HT-29 (cell line): ENCODE data around the gene HUWE1. TPM values are rescaled to one million over a fixed set of nuclear protein-coding genes. Genes with fewer than 3 reads are reported as not detected.
"Not testable (repeated sequence)": the region's sequence is repeated elsewhere in the genome, so short reads cannot be mapped to it uniquely, and the experiment has no call there.

Experiments used
- DNase-seq: peaks from one replicate; pipeline ENCODE4 v3.0.0-alpha.2; 2015; ENCODE audit warnings: low spot score
- total RNA-seq: library from RNA; depleted of rRNA; stranded (reverse); fragments of >200 nt; shearing (Covaris generic); gene quantifications from 2 replicates; pipeline ENCODE4 v1.2.3, GENCODE V29; 2014; rRNA removed

HUWE1 gene, protein sequence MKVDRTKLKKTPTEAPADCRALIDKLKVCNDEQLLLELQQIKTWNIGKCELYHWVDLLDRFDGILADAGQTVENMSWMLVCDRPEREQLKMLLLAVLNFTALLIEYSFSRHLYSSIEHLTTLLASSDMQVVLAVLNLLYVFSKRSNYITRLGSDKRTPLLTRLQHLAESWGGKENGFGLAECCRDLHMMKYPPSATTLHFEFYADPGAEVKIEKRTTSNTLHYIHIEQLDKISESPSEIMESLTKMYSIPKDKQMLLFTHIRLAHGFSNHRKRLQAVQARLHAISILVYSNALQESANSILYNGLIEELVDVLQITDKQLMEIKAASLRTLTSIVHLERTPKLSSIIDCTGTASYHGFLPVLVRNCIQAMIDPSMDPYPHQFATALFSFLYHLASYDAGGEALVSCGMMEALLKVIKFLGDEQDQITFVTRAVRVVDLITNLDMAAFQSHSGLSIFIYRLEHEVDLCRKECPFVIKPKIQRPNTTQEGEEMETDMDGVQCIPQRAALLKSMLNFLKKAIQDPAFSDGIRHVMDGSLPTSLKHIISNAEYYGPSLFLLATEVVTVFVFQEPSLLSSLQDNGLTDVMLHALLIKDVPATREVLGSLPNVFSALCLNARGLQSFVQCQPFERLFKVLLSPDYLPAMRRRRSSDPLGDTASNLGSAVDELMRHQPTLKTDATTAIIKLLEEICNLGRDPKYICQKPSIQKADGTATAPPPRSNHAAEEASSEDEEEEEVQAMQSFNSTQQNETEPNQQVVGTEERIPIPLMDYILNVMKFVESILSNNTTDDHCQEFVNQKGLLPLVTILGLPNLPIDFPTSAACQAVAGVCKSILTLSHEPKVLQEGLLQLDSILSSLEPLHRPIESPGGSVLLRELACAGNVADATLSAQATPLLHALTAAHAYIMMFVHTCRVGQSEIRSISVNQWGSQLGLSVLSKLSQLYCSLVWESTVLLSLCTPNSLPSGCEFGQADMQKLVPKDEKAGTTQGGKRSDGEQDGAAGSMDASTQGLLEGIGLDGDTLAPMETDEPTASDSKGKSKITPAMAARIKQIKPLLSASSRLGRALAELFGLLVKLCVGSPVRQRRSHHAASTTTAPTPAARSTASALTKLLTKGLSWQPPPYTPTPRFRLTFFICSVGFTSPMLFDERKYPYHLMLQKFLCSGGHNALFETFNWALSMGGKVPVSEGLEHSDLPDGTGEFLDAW (N-terminal part only)
- 98.9 and 123 TPM in 2 replicates for total RNA-seq

DNA sequence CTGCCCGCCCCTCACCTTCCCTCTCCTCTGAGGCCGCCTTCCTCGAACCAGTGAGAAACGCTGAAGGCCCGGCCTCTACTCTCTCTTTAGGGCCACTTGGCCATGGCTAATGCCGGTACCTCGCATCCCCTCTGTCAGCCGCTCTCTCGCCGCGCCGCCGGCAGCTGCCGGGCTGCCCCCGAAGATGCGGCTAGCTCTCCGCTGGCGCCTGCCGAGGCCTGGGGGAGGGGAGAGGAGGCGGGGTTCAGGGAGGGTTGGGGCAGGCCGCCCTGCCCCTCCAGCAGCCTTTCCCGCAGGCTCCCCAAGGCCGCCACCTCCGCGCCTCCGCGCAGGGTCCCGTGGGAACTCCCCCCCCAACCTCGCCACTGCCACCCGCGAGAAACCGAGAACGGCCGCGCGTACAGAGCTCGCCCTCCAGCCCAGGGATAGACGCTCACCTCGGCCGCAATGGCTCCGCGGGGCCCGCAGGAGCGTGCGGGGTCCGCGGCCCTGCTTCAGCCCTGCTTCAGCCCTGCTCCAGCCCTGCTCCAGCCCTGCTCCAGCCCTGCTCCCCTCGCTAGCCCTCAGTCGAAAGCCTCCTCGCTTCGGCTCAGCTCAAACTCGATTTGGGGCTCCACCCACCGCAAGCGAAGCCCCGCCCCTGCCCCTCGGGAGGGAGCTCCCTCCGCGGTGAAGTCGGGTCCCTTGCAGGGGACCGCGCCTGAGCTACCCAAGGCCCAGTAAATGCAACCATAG lies at the start of gene HUWE1:
TSS of gene HUWE1 (minus strand) at position 569 of the 735 bp plus-strand sequence. CDS start 32,612 bp downstream, outside the sequence.
- peak; percentile 50 for DNase-seq

DNA sequence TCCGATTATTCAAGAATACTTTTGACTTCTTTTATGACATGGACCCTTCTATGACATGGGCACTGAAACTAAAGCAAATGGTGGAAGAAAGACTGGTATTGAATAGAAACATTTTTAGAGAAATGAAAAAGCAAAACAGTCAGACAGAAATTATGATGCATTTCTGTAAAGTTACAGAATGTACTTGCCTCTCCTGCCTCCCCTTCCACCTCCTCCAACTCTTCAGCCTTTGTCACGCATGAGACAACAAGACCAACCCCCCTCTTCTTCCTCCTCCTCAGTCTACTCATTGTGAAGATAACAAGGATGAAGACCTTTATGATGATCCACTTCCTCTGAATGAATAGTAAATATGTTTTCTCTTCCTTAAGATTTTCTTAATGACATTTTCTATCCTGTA lies 46.3 kb upstream of the HUWE1 start:
- no peak for DNase-seq

DNA sequence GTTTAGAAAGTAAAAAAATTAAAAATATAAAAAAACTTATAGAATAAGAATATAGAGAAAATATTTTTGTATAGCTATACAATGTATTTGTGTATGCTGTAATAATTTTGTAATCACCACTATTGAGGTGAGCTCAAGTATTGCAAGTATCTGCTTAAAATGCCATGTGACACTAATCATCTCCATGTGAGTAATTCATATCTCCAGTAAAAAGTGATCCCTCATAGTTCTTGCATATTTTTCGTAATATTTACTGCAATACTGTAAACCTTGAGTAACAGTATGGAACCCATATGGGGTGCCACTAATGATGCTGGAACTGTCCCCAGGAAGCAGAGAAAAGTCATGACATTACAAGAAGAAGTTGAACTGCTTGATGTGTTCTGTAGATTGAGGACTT lies 43.2 kb upstream of the HUWE1 start:
- no peak for DNase-seq

DNA sequence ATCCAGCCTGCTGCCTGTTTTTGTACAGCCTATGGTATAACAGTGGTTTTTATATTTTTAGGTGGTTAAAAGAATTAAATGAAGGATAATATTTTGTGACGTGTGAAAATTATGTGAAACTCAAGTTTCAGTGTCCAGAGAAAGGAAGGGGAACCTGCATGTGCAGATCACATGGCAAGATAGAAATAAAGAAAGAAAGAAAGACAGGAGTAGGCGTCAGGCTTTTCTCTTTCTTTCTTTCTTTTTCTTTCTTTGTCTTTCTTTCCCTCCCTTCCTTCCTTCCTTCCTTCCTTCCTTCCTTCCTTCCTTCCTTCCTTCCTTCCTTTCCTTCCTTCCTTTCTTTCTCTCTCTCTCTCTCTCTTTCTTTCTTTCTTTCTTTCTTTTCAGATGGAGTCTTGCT lies 42.0 kb upstream of the HUWE1 start:
- no peak for DNase-seq

DNA sequence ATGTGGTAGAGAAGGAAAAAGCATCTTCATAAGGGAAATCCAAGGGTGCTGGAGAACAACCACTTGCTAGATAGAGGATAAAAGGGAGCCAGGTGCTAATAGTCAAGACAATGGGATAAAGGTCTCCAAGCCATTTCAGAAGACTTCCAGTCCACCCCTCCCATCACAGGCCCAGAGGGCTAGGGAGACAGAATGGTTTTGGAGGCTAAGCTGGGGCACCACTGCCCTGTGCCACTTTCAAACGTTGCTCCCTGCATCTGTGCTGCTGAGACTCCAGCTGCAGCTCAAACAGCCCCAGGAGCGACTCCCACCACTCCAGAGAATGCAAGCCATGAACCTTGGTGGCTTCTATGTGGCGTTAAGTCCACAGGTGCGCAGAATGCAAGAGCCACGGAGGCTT lies 38.4 kb upstream of the HUWE1 start:
- no peak for DNase-seq

DNA sequence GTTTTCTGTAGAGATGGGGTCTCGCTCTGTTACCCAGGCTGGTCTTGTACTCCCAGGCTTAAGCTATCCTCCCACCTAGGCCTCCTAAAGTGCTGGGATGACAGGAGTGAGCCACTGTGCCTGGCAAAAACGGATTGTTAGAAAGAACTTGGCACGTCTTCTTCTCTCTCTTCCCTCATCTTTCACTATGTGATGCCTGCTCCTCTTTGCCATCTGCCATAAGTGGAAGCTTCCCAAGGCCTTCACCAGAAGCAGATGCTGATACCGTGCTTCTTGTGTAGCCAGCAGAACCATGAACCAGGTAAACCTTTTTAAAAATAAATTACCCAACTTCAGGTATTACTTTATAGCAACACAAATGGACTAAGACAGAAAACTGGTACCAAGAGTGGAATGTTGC lies 36.9 kb upstream of the HUWE1 start:
- DNase-seq: no peak

DNA sequence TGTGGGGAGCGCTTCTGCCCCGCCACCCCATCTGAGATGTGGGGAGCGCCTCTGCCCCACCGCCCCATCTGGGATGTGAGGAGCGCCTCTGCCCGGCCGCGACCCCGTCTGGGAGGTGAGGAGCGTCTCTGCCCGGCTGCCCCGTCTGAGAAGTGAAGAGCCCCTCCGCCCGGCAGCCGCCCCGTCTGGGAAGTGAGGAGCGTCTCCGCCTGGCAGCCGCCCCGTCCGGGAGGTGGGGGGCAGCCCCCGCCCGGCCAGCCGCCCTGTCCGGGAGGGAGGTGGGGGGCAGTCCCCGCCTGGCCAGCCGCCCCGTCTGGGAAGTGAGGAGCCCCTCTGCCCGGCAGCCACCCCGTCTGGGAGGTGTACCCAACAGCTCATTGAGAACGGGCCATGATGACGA lies 35.1 kb upstream of the HUWE1 start:
- not testable (repeated sequence) for DNase-seq

DNA sequence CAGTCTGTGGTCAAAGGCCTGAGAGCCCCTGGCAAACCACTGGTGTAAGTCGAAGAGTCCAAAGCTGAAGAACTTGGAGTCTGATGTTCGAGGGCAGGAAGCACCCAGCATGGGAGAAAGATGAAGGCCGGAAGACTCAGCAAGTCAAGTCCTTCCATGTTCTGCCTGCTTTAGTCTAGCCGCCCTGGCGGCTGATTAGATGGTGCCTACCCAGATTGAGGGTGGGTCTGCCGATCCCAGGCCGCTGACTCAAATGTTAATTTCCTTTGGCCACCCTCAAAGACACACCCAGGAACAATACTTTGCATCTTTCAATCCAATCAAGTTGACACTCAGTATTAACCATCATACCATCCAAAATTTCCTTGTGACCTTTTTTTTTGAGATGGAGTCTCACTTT lies 33.1 kb upstream of the HUWE1 start:
- not testable (repeated sequence) for DNase-seq

DNA sequence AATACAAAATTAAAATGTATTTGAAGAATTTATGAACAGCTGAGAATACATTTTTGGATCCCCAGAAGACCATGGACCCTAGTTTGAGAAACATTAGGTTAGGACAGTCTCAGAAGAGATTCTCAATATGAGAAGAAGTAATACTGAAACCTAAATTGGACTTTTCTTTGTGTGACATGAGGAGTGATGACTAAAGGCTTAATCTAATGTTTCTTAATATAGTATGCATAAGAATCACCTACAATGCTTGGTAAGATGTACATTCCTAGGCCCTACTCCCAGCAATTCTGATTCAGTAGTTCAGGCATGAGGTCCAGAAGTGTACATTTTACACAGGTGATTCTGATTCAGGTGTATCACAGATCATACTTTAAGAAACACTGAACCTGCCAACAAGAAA lies 31.6 kb upstream of the HUWE1 start:
- DNase-seq: no peak

DNA sequence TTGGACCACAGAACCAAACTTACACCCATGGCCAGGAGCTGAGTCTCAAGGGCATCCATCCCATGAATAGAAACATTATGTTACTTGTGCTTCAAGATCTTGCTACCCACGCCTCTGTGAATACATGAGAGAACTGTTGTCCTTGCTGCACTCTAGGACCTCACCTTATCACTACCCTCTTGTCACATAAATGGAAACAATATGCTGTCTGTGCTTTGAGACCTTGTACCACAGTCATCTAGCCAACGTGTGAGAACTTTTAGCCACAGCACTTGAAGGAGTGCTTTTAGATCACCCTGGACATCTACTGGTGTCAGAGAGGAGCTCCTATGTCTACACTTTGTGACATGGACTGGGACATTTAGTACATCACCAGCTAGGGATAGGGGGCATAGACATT lies 30.7 kb upstream of the HUWE1 start:
- DNase-seq: no peak

DNA sequence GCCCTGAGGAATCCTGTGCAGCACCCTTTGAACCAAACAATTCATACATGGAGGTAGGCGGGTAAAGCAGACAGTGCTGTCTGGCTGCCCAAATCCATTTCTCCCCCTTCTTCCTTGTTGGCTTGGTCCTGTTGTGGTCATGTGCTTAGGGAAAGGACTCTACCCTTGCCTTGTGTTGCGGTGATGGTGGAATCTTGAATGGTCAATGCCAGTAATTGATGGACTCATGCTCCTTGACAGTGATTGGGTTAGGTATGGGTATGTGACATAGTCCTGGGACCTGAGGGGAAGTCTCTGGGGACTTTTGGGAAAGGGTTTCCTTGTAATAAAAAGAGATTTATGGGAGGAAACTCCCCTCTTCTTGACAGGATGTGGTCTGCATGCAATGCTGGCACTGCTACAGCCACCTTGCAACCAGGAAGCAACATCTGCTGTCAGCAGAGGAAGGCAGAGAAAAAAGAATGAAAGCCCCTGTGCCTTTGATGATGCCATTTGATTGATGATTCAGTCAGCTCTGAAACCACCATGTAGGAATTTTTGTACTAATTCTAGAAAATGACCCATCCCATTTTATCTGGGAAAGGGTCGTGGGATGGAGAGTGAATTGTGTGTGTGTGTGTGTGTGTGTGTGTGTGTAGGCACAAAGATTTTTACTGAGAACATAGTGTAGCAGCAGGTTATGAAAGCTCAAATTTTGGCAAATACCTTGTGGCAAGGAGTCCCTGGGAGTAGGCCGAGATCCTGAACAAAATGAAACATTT lies 30.0 kb upstream of the HUWE1 start:
- no peak for DNase-seq

DNA sequence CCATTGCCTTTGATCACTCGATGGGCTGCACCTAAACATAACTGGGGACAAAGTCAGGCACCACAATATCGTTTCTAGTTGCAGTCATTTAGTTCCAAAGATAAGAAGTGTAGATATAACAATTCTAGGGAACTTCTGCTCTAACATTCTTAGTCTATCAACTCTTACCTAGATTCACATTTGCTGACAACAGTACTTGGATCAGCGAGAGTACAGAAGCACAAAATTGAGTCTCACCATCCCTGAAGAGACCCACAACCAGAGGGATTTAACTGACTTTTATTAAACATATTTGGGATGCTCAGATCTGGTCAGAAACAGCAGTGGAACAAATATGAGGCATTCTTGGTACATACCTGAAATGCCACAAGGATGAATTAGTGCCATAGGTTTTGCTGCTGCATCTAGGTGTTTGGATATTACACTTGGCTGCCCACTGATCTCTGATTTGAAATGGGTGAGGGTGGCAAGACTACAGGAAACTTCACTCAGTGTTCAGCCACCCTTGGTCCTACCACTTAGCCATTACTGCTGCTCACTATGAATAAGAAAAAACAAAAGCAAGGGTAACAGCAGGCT lies 28.9 kb upstream of the HUWE1 start:
- no peak for DNase-seq

DNA sequence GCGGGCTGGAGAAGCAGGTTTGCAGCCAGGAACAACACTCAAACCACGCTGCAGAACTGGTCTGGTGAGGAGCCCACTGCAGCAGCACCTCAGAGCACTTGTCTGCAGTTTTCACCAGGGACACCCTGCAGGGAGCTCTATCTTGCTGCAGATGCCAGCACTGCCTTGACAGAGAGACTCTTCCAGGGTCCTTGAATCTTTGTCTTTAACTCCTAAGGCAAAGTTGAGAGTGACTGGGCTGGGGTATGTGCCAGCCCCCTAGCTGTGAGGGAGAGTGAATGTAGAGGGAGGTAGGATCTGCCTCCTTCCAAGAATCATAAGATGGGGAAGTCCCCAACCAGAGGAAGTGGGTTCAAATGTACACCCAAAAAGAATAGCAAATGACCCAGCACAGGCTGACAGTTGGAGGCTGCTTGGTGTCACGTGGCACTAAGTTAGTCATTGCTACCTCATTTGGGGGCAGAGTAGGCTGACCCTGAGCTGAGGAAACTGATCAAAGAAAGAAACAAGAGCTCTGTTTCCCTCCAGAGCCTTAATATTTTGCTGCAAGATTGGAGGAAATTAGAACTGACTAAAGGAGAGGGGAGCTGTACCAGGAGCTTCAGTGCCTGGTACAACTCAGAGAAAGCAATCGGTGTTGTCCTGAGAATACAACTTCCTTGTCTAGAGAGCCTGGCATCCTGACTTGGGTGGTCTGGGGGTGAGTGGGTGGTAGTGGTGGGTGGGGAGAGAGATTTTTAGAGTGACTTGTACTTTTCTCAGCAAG lies 28.2 kb upstream of the HUWE1 start:
- peak; percentile 30 for DNase-seq

DNA sequence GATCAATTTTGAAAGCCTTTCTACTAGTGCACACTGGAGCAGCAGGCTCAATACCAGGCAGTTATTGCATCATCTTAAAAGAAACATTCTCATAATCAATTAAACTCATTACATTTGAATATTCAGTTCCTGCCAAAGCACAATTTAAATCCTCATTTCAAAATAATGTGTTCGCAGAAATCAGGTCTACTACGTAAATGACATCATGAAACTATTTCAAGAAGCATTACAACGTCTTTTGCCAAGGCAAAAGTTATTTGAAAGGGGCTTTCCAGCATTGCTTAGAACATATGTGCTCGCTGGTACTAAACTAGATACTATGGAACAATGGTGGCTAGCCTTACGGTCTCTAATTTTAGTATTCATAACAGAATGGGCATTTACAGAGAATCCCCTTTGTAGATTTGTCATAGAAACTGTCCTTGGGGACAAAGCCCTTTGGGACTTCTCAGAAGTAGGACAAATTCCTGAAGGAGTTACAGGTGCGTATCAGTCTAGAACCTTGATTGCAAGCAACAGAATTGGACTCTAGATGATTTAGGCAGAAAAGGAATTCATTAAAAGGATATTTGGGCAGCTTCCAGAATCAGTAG lies 27.6 kb upstream of the HUWE1 start:
- DNase-seq: no peak

DNA sequence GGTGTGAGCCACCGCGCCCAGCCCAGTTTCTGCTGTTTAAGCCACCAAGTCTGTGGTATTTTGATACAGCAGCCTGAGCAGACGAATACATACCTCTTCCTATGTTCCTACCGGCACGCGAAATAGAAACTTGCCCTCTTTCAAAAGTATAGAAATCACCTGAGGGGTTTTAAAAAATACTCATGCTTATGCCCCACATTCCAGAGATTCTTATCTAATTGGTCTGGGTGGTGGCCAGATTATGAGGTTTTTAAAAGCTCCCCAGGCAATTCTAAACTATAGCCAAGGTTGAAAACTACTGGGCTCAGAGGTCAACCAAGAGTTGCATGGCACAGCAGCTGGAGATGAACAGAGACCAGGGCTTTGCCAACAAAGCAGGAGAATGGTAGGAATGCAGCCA lies 24.9 kb upstream of the HUWE1 start:
- DNase-seq: no peak

DNA sequence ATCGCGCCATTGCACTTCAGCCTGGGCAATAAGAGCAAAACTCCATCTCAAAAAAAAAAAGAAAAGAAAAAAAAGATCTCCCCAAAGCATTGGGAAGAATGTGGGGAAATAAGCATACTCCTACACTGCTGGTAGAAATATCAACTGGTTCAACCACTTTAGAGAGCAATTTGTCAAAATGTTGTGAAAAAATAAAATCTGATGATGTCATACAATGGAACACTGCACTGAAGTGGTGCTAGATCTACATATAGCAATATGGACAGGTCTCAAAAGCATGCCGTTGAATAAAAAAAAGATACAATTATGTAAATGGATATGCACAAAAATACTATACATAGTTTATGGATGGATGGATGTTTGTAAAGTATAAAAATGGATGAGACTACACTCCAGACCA lies 18.3 kb upstream of the HUWE1 start:
- no peak for DNase-seq

DNA sequence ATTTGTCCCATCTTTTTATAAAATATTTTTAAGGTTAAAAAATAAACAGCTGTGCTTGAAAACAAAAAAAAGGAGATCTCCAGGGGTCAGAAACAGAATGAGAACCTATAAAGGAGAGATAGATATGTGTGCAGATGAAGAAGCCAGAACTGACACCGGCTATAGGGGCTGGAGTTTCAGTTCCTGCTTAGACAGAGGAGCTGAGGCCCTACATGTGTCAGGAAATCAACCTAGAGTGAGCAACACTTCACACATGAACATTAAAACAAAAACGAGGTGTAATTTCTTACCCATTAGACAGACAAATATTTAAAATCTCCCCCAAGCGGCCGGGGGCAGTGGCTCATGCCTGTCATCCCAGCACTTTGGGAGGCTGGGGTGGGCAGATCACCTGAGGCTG lies 17.8 kb upstream of the HUWE1 start:
- no peak for DNase-seq

DNA sequence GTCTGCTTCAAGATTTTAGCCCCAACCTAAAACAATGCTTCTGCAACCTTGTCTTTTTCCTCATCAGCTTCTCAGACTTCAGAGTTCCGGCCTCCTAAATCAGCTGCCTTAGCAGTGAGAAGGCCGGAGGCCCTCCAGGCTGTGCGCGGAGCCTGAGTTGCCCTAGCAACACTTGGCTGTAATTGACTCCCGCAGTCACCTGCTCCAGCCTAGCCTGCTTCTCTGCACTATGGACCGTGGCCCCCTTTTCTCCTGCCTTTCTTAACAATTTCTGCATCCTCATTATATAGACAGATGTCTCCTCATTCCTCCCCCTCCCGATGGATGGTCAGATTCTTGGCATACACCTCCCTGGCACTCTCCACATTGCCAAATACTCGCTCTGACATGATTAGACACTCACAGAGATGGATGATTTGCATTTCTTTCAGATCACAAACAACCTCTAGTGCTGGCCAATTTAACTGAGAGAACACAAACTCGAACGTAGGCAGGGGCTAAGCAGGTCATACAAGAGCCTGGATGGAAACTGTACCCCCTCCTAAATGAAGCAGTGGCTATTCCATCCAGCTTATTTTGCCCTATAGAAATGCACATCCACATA lies 9.5 kb upstream of the HUWE1 start:
- no peak for DNase-seq

DNA sequence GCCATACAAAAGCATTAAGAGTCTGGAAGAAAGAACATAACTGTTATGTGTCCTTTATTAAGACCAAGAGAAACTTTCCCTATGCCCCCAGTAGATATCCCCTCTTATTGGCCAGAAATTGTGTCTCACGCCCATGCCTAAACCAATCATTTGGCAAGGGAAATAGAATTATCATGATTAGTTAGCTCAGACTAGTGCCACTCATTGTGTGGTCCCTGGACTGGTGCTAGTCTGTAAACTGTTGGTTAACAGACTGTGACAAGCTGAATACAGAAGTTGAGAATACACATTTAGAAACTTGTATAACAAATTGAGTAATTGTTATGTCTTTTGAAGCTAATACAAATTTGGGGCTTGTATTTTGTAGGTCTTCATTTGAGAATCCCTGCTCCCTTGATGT lies 8.1 kb upstream of the HUWE1 start:
- no peak for DNase-seq
